Measurements from ENCODE around the gene RPP25L. TPM values are rescaled to one million over a fixed set of nuclear protein-coding genes. Genes with fewer than 3 reads are reported as not detected.

Gene RPP25L
- total and polyA plus RNA-seq, 9 of the 15 experiments (the other 6 are each of a cell fraction or from before 2014, with no cell fraction given): 16.3 to 43.7 (median 29.0) TPM

DNA sequence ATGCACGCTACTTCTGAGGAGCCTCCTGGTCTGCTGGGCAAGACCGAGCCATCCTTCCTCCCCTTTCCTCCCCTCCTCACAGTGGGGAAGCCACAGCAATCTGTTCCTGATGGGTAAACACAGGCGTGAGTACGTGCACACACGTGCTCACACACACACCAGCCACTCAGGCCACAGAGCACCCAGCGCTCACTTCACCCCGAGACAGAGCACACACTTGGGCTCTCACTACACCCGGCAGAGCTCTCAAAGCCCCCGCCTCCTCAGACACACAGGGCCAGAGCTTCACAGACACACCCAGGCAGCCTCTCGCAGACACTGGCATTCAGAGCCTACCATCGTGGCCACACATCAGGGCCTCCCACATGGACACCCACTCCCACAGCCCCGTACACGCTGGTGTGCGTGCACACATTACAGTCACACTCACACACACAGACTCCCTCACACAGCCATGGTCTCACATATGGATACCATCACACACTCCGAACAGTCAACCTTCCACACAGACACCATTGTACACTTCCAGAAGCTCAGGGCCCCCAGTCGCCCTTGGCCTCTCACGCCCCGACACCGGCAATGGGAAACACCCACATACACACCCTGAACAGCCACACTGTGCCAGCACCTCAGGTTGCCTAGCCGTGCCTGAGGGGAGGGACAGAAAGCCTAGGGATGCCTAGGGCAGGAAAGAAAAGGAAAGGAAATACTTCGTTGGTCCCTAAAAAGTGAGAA, 35.9 kb downstream of the RPP25L start:
- peaks cover 13 to 68% of the 10 kb centered on the region in 2 experiments; a peak in 4 of 5 replicates for H3K27me3 ChIP-seq (ENCODE audit: control insufficient read depth in 2 of 2, insufficient read depth in 2 of 2, low read length in 2 of 2)
- FAIRE-seq: no peak

More for the DNA sequence above, 35.9 kb downstream of the RPP25L start:
- peaks cover 0 to 7% of the 10 kb centered on the region in 2 experiments; a peak in 2 of 5 replicates for H3K4me1 ChIP-seq (replicated peaks in 1 of 2; ENCODE audit: control insufficient read depth in 2 of 2, insufficient read depth in 2 of 2, low read length in 2 of 2)
- no peak overlapping the region for H3K27ac ChIP-seq (ENCODE audit: extremely low read depth, low read depth, low read length)
- WGBS (ENCODE audit: insufficient coverage, low coverage, missing lambda C conversion rate): 3% methylated on average over 19 of the region's 21 CpGs
- no peak overlapping the region for H3K9ac ChIP-seq (ENCODE audit: insufficient read depth in 1 of 2, low read depth in 2 of 2, low read length in 2 of 2)
- no peak overlapping the region for H2AFZ ChIP-seq (ENCODE audit: low read depth, low read length)
- intact Hi-C loops (cut with micrococcal nuclease) (no loop called here), in situ Hi-C loops (cut with MboI) (no loop called here)
- H3K4me2 ChIP-seq (ENCODE audit: insufficient read depth, low read length): no peak overlapping the region
- no peaks in the 10 kb centered on the region for H3K9me3 ChIP-seq (replicated peaks; ENCODE audit: control insufficient read depth, insufficient read depth, low read depth, low read length)
- no peaks in the 10 kb centered on the region for H3K79me2 ChIP-seq (ENCODE audit: control insufficient read depth, insufficient read depth, low read length)
- no peak overlapping the region for H3K4me3 ChIP-seq
- H3K36me3 ChIP-seq (ENCODE audit: control insufficient read depth, insufficient read depth, low read length): no peaks in the 10 kb centered on the region
- no peak for DNase-seq (ENCODE audit: extremely low read depth in 1 of 4, low spot score in 3 of 4)
- H4K20me1 ChIP-seq (replicated peaks; ENCODE audit: control insufficient read depth, insufficient read depth, low read length): peaks cover 4% of the 10 kb centered on the region
- no peak for ATAC-seq
- H3K9me1 ChIP-seq (ENCODE audit: control insufficient read depth, insufficient read depth, low read length): no peaks in the 10 kb centered on the region
- POLR2A ChIA-PET: interaction anchor here (0.7 kb wide), 1 partner anchor 27 kb away, joined by 3 read pairs; no protein-coding TSS in a partner anchor
- BruUV-seq (replicated peaks): no TSS peak
- TF ChIP-seq FOXJ2 (tag; IDR thresholded peaks at IDR 0.05) (no peak), ELF4 (CRISPR knock-in tag; IDR thresholded peaks at IDR 0.05) (no peak), ZNF3 (CRISPR knock-in tag; IDR thresholded peaks at IDR 0.05) (no peak), JUNB (CRISPR knock-in tag; conservative IDR thresholded peaks at IDR 0.05) (no peak), POLR3A (IDR thresholded peaks at IDR 0.05; ENCODE audit: borderline replicate concordance, extremely low read depth, insufficient read depth, insufficient read length) (no peak), ZNF76 (CRISPR knock-in tag; IDR thresholded peaks at IDR 0.05; ENCODE audit: borderline replicate concordance) (no peak), GATAD2A (IDR thresholded peaks at IDR 0.05) (no peak), ZBTB7A (IDR thresholded peaks at IDR 0.05; ENCODE audit: borderline replicate concordance, control insufficient read depth, low read depth, low read length) (no peak), MEIS2 (IDR thresholded peaks at IDR 0.05; ENCODE audit: partially characterized antibody) (no peak), GTF2A2 (tag; IDR thresholded peaks at IDR 0.05) (no peak)
- TF ChIP-seq, protein P1, sequence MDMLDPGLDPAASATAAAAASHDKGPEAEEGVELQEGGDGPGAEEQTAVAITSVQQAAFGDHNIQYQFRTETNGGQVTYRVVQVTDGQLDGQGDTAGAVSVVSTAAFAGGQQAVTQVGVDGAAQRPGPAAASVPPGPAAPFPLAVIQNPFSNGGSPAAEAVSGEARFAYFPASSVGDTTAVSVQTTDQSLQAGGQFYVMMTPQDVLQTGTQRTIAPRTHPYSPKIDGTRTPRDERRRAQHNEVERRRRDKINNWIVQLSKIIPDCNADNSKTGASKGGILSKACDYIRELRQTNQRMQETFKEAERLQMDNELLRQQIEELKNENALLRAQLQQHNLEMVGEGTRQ (CRISPR knock-in tag; IDR thresholded peaks at IDR 0.05): no peak
- TF ChIP-seq, protein P2, sequence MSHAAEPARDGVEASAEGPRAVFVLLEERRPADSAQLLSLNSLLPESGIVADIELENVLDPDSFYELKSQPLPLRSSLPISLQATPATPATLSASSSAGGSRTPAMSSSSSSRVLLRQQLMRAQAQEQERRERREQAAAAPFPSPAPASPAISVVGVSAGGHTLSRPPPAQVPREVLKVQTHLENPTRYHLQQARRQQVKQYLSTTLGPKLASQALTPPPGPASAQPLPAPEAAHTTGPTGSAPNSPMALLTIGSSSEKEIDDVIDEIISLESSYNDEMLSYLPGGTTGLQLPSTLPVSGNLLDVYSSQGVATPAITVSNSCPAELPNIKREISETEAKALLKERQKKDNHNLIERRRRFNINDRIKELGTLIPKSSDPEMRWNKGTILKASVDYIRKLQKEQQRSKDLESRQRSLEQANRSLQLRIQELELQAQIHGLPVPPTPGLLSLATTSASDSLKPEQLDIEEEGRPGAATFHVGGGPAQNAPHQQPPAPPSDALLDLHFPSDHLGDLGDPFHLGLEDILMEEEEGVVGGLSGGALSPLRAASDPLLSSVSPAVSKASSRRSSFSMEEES (CRISPR knock-in tag; IDR thresholded peaks at IDR 0.05): no peak
- TF ChIP-seq, protein P3, sequence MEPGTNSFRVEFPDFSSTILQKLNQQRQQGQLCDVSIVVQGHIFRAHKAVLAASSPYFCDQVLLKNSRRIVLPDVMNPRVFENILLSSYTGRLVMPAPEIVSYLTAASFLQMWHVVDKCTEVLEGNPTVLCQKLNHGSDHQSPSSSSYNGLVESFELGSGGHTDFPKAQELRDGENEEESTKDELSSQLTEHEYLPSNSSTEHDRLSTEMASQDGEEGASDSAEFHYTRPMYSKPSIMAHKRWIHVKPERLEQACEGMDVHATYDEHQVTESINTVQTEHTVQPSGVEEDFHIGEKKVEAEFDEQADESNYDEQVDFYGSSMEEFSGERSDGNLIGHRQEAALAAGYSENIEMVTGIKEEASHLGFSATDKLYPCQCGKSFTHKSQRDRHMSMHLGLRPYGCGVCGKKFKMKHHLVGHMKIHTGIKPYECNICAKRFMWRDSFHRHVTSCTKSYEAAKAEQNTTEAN (CRISPR knock-in tag; IDR thresholded peaks at IDR 0.05): no peak
- TF ChIP-seq, protein P4, sequence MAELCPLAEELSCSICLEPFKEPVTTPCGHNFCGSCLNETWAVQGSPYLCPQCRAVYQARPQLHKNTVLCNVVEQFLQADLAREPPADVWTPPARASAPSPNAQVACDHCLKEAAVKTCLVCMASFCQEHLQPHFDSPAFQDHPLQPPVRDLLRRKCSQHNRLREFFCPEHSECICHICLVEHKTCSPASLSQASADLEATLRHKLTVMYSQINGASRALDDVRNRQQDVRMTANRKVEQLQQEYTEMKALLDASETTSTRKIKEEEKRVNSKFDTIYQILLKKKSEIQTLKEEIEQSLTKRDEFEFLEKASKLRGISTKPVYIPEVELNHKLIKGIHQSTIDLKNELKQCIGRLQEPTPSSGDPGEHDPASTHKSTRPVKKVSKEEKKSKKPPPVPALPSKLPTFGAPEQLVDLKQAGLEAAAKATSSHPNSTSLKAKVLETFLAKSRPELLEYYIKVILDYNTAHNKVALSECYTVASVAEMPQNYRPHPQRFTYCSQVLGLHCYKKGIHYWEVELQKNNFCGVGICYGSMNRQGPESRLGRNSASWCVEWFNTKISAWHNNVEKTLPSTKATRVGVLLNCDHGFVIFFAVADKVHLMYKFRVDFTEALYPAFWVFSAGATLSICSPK (IDR thresholded peaks at IDR 0.05; ENCODE audit: borderline replicate concordance): no peak
- CTCF ChIA-PET (ENCODE audit: low intra/inter-chr PET ratio): no interaction called here

Data from K562 (cell line).